Hepatic stellate cell (primary cell): Measurements from ENCODE around the gene TIMM50.

ENCODE experiments used
- DNase-seq: peaks from one replicate; pipeline ENCODE4 v3.0.0; 2011; ENCODE audit warnings: low spot score

TIMM50 gene

DNA sequence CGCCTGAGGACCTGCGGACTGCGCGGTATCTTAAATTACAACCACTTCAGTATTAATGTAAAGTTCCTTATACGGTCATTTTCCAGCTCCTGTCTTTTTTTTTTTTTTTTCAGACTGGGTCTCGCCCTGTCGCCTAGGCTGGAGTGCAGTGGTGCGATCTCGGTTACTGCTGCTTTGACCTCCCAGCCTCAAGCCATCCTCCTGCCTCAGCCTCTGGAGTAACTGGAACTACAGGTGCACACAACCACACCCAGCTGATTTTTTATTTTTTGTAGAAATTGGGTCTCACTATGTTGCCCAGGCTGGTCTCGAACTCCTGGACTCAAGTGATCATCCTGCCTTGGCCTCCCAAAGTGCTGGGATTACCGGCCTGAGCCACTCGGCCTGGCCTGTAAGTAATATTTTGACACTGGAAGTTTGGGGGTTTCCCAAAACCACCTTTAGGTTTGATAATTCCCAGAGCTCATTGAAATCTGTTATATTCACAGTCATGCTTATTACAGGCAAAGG is 52.4 kb downstream of the TIMM50 start:
- DNase-seq = no peak

DNA sequence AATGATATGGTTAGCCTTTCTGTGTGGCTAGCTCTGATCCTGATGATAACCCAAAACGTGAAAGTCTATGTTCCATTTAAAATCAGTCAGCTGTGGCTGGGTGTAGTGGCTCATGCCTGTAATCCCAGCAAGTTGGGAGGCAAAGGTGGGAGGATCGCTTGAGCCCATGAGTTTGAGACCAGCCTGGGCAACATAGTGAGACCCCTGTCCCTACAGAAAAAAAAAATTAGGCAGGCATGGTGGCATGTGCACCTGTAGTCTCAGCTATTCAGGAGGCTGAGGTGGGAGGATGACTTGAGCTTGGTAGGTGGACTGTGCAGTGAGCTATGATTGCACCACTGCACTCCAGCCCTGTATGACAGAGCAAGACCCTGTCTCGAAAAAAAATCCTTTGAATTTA is 53.2 kb downstream of the TIMM50 start:
- DNase-seq = no peak

DNA sequence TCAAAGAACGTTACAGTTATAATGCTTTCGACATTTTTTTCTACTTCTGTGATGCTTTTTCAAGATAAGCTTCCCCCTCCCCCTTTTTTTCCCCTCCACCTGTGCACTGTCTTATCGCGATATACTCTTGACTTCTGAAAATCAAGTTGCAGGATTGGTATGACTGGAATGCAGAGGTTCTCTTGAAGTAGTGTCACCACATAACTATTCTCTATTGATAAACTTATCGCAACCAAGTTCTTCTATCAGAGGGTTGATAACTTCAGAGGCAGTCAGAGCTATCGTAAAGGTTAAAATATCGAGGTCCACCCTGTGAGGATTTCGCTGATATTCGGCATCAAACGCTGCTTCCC is 58.5 kb downstream of the TIMM50 start:
- no peak for DNase-seq

DNA sequence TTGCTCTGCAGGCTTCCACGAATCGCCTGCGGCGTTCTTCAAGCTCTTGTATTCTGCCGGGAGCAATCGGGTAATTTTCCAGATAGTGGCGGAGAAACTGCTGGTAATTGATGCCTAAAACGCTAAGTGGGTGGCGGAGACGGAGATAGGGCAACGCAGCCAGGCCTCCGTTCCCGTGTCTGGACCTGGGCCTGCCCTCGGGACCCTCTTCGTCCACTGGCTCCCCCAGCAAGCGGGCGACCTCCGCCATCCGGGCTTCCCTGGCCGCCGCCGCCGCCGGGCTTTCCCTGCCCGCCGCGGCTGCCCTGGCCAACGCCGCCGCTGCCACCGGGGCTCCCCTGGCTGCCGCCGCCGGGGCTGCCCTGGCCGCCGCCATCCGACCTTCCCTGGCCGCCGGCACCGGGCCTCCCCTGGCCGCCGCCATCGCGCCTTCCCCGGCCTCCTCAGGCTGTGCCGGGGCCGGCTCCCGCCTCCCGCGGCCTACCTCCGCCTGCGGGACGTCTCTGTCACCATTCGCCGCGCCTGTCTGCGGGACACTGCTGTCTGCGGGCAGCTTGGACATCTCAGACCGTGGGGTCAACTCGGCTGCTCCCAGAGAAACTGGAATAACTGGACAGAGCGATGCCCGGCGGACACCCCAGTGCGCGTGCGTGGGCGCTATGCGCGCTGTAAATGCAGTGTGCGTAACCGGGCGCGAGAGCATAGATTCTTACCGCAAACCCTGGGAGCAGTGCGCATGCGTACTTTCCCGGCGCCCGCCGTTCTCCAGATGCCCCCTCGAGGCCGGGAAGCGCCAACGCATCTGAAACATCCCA is 59.1 kb downstream of the TIMM50 start, which contains the start of gene EID2:
Gene EID2, minus strand, starts transcription at position 644 of the 815 bp plus-strand sequence. Its CDS starts 82 bp downstream, at position 562.
- peak; percentile 96 for DNase-seq

DNA sequence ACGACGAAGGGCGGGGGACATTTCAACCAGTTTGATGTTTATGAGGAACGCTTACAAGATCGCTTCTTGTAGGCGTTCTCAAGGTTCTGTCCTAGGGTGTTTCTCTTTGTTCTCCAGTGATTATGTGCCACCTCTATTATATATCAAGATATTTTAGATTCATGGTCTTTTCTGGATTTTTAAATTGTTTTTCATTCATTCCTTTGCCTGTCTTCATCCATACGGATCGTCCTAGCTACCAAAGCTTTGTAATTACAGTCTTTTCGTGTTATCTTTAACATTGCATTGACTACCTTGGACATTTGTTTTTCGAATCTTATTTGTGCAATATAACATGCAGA is 59.7 kb downstream of the TIMM50 start:
- no peak for DNase-seq
